ENCODE measurements around the gene FBXW7.
A peak's percentile ranks its signal among the peaks of the same experiment; 100 is the strongest.

FBXW7 gene

DNA sequence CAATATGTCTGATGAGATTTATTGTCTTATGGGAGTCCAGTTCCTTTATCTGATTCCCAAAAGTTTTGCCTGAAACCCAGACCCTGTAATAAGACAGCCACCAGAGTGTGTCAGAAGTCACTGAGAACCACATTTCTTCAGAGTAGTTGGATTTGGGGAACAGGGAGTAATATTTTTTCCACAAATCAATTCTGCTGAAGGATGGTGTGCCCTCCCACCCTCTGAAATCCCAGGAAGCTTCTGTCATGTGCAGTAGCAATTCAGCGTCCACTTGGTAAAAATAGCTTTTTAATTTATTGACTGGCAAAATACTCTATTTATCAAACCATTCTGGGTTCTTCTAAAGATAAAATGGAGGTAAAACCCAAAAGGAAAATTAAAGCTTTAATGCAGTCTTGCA is 229.4 kb downstream of the FBXW7 start:
- FAIRE-seq (no peak), DNase-seq (ENCODE audit: insufficient read length, low spot score) (no peak)
- TF ChIP-seq SPI1 (IDR thresholded peaks at IDR 0.05; ENCODE audit: low read depth, low read length), result no peak
- TF ChIP-seq POU2F2 (IDR thresholded peaks at IDR 0.05; ENCODE audit: low read depth, low read length), result no peak
- TF ChIP-seq POLR2A (IDR thresholded peaks at IDR 0.05; ENCODE audit: low read depth, low read length), result no peak
- TF ChIP-seq PAX5 (IDR thresholded peaks at IDR 0.05; ENCODE audit: insufficient read depth, low read length, severe bottlenecking), result no peak
- no peak for TF ChIP-seq POLR2AphosphoS5 (IDR thresholded peaks at IDR 0.05; ENCODE audit: low read depth, low read length)
- no peak for TF ChIP-seq TAF1 (IDR thresholded peaks at IDR 0.05; ENCODE audit: low read depth, low read length)

DNA sequence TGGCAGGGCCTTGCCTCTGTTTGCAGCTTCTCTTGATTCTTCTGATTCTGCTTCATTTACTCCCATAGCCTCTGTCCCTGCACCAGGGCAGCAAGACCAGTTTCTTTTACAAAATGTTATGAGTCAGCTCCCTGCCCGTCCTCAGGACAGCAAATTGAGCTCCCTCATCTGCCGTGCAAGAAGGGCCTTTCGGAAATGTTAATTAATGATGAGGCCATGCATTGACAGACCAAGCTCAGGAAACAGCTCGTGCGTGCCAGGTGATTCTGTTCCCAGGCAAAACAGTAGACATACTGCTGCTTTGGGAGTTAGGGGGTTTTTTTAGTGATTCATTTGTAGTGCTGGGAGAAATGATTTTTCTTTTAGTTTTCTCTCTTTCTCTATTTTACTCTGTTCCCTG is 231.7 kb downstream of the FBXW7 start:
- DNase-seq (ENCODE audit: insufficient read length, low spot score), result no peak
- TF ChIP-seq POLR2AphosphoS5 (IDR thresholded peaks at IDR 0.05; ENCODE audit: low read depth, low read length) (no peak), POLR2A (IDR thresholded peaks at IDR 0.05; ENCODE audit: low read depth, low read length) (no peak), POU2F2 (IDR thresholded peaks at IDR 0.05; ENCODE audit: low read depth, low read length) (no peak), PAX5 (IDR thresholded peaks at IDR 0.05; ENCODE audit: insufficient read depth, low read length, severe bottlenecking) (no peak), SPI1 (IDR thresholded peaks at IDR 0.05; ENCODE audit: low read depth, low read length) (no peak), TAF1 (IDR thresholded peaks at IDR 0.05; ENCODE audit: low read depth, low read length) (no peak)
- no peak for FAIRE-seq

DNA sequence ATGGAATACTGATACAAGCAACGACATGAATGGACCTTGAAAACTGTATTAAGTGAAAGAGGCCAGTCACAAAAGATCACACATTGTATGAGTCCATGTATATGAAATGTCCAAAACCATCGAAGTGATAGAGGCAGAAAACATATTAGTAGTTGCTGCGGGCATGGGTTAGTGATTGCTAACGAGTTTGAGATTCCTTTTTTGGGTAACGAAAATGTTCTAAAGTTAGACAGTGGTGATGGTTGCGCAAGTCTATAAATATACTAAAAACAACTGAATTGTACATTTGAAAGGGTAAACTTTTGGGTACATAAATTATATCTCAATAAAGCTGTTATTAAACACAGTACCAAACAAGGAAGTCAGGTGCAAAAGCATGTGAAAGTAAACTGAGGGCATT is 234.5 kb downstream of the FBXW7 start:
- TF ChIP-seq POLR2A (IDR thresholded peaks at IDR 0.05; ENCODE audit: low read depth, low read length), result no peak
- no peak for TF ChIP-seq POLR2AphosphoS5 (IDR thresholded peaks at IDR 0.05; ENCODE audit: low read depth, low read length)
- no peak for TF ChIP-seq PAX5 (IDR thresholded peaks at IDR 0.05; ENCODE audit: insufficient read depth, low read length, severe bottlenecking)
- TF ChIP-seq POU2F2 (IDR thresholded peaks at IDR 0.05; ENCODE audit: low read depth, low read length), result no peak
- no peak for TF ChIP-seq SPI1 (IDR thresholded peaks at IDR 0.05; ENCODE audit: low read depth, low read length)
- no peak for TF ChIP-seq TAF1 (IDR thresholded peaks at IDR 0.05; ENCODE audit: low read depth, low read length)
- FAIRE-seq (peak; percentile 13), DNase-seq (ENCODE audit: insufficient read length, low spot score) (no peak)

DNA sequence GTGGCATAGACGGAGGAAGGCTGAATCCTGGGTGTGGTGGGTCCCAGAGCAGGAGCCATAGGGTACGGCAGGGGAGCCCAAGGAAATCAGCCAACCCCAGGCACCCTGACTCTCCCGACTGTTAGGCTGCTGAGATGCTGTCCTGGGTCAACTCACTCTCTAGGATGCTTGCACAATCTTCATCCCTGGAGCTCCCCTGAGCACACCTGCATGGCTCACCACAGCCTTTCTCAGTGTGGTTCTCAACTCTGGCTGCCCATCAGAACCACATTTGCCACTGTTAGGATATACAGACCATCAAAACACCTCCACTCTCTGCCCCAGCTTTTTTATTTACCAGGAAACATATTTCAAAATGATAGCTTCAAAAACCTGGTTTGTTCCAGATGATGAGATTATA is 236.3 kb downstream of the FBXW7 start:
- TF ChIP-seq PAX5 (IDR thresholded peaks at IDR 0.05; ENCODE audit: insufficient read depth, low read length, severe bottlenecking) (no peak), SPI1 (IDR thresholded peaks at IDR 0.05; ENCODE audit: low read depth, low read length) (no peak), TAF1 (IDR thresholded peaks at IDR 0.05; ENCODE audit: low read depth, low read length) (no peak), POU2F2 (IDR thresholded peaks at IDR 0.05; ENCODE audit: low read depth, low read length) (no peak), POLR2A (IDR thresholded peaks at IDR 0.05; ENCODE audit: low read depth, low read length) (no peak), POLR2AphosphoS5 (IDR thresholded peaks at IDR 0.05; ENCODE audit: low read depth, low read length) (no peak)
- no peak for FAIRE-seq
- DNase-seq (ENCODE audit: insufficient read length, low spot score), result no peak

DNA sequence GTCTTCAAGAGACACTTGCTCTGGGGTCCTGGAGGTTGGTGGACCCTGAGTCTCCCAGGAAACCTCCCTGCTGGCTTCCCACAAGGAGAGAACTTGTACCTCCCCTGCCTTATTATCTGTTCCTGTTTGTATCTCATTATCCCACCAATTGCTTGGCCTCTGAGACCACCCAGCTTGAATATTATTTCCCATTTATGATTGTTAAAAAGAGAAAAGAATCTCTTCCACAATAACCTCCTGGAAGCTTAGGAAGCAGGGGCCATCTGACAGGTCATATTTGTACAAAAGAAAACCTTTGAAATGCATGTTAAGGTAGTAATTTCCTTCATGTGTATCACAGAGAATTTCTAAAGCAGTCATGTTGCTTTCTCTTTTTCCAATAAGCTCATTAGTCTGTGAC is 239.5 kb downstream of the FBXW7 start:
- DNase-seq (ENCODE audit: insufficient read length, low spot score) (no peak), FAIRE-seq (no peak)
- TF ChIP-seq POLR2AphosphoS5 (IDR thresholded peaks at IDR 0.05; ENCODE audit: low read depth, low read length) (no peak), POU2F2 (IDR thresholded peaks at IDR 0.05; ENCODE audit: low read depth, low read length) (no peak), SPI1 (IDR thresholded peaks at IDR 0.05; ENCODE audit: low read depth, low read length) (no peak), PAX5 (IDR thresholded peaks at IDR 0.05; ENCODE audit: insufficient read depth, low read length, severe bottlenecking) (no peak), TAF1 (IDR thresholded peaks at IDR 0.05; ENCODE audit: low read depth, low read length) (no peak), POLR2A (IDR thresholded peaks at IDR 0.05; ENCODE audit: low read depth, low read length) (no peak)

DNA sequence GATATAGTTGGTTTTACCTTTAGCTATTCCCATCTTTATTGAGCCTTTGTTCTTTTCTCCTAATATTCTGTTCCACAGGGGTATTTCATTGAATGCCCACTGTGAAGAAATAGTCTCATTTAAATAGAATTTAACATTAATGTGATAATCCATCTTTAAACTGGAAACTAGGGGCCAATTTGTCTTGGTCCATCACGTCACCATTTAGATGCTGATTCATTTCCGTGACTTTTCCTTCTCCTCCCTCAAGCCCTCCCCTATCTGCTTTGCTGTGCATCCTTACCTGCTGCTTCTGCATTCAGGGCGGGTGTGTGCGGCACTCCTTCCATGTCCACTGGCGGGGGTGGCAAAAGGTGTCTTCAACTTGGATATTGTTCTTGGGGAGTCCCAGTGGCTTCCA is 241.1 kb downstream of the FBXW7 start:
- DNase-seq (ENCODE audit: insufficient read length, low spot score), result no peak
- no peak for FAIRE-seq
- TF ChIP-seq POLR2A (IDR thresholded peaks at IDR 0.05; ENCODE audit: low read depth, low read length) (no peak), POLR2AphosphoS5 (IDR thresholded peaks at IDR 0.05; ENCODE audit: low read depth, low read length) (no peak), PAX5 (IDR thresholded peaks at IDR 0.05; ENCODE audit: insufficient read depth, low read length, severe bottlenecking) (no peak), SPI1 (IDR thresholded peaks at IDR 0.05; ENCODE audit: low read depth, low read length) (no peak), TAF1 (IDR thresholded peaks at IDR 0.05; ENCODE audit: low read depth, low read length) (no peak), POU2F2 (IDR thresholded peaks at IDR 0.05; ENCODE audit: low read depth, low read length) (no peak)

DNA sequence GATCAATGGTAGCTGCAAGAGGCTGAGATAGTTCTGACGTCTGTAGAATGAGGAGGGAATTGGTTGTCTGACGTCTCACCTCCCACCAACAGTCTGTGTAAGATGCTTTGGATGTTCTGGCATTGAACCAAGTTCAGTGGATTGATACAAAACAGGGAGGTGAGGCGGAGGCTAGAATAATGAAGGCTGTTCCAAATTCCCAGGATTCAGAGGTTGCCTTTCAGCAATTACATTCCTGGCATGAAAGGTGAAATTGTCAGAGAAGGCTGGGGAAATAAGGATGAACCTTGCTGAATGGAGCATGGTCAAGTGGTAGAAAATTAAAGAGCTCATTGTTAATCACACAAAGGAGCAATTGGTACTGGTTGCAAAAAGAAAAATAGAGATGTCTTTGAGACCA is 241.6 kb downstream of the FBXW7 start:
- DNase-seq (ENCODE audit: insufficient read length, low spot score) (no peak), FAIRE-seq (no peak)
- TF ChIP-seq POLR2AphosphoS5 (IDR thresholded peaks at IDR 0.05; ENCODE audit: low read depth, low read length) (no peak), PAX5 (IDR thresholded peaks at IDR 0.05; ENCODE audit: insufficient read depth, low read length, severe bottlenecking) (no peak)

DNA sequence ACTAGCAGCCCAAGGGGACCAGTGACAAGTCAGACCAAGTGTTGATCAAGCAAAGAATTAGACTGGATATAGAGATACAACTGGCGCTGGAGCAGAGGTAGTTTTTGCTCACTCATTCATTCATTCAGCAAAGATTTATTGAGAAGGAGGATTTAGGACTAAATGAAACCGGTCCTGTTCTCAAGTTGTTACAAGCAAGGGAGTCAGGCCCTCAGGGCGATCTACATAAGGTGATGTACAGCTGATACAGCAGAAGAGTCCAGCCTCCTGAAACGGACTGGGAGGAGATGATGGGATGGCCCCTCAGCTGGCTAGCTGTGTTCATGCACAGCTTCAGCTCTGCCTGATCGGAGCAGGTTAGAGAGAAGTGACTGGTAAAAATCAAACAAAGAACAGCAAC is 242.4 kb downstream of the FBXW7 start:
- no peak for TF ChIP-seq POLR2AphosphoS5 (IDR thresholded peaks at IDR 0.05; ENCODE audit: low read depth, low read length)
- TF ChIP-seq POLR2A (IDR thresholded peaks at IDR 0.05; ENCODE audit: low read depth, low read length), result no peak
- TF ChIP-seq PAX5 (IDR thresholded peaks at IDR 0.05; ENCODE audit: insufficient read depth, low read length, severe bottlenecking), result no peak
- no peak for TF ChIP-seq TAF1 (IDR thresholded peaks at IDR 0.05; ENCODE audit: low read depth, low read length)
- TF ChIP-seq POU2F2 (IDR thresholded peaks at IDR 0.05; ENCODE audit: low read depth, low read length), result no peak
- no peak for TF ChIP-seq SPI1 (IDR thresholded peaks at IDR 0.05; ENCODE audit: low read depth, low read length)
- FAIRE-seq (no peak), DNase-seq (ENCODE audit: insufficient read length, low spot score) (no peak)

DNA sequence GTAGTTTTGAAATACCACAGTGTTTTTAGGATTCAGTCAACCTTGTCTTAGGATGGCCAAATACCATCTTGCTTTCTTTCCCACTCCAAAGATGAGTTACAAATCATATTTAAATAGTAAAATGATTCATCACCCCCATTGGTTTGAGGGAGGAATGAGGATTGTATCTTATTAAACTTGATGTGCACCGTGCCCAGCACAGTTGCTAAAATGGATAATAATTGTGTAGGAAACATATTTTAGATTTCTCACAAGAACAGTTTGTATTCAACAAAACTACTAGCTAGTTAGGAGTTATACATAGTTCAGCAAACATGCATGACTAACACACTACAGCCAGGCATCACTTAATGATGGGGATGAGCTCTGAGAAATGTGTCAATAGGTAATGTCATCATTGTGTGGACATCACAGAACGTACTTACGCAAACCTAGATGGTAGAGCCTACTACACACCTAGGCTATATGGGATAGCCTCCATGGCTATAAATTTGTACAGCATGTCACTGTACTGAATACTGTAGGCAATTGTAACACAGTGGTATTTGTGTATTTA is 245.4 kb downstream of the FBXW7 start:
- TF ChIP-seq POLR2A (IDR thresholded peaks at IDR 0.05; ENCODE audit: low read depth, low read length), result no peak
- TF ChIP-seq POLR2AphosphoS5 (IDR thresholded peaks at IDR 0.05; ENCODE audit: low read depth, low read length), result no peak
- no peak for TF ChIP-seq TAF1 (IDR thresholded peaks at IDR 0.05; ENCODE audit: low read depth, low read length)
- TF ChIP-seq SPI1 (IDR thresholded peaks at IDR 0.05; ENCODE audit: low read depth, low read length), result no peak
- TF ChIP-seq PAX5 (IDR thresholded peaks at IDR 0.05; ENCODE audit: insufficient read depth, low read length, severe bottlenecking), result no peak
- TF ChIP-seq POU2F2 (IDR thresholded peaks at IDR 0.05; ENCODE audit: low read depth, low read length), result no peak
- no peak for DNase-seq (ENCODE audit: insufficient read length, low spot score)
- no peak for FAIRE-seq

DNA sequence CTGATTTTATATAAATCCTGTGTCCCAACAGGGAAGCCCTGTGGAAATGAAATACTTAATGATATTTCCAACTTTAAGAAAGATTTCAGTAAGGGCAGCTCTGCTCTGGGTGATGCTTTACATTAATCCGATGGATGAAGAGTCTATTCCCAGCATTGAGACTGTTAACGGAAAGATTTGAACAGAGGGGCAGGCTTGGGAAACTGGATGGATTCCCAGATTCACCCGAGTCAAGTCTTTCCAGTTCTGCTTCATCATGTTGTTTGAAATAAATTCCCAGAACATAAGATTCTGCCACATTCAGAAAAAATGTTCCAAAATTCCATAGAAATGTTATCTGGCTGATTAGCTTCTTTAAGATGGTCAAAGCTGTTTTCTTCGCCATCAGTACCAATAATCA is 246.0 kb downstream of the FBXW7 start:
- no peak for DNase-seq (ENCODE audit: insufficient read length, low spot score)
- TF ChIP-seq POLR2AphosphoS5 (IDR thresholded peaks at IDR 0.05; ENCODE audit: low read depth, low read length) (no peak), POU2F2 (IDR thresholded peaks at IDR 0.05; ENCODE audit: low read depth, low read length) (no peak), POLR2A (IDR thresholded peaks at IDR 0.05; ENCODE audit: low read depth, low read length) (no peak), TAF1 (IDR thresholded peaks at IDR 0.05; ENCODE audit: low read depth, low read length) (no peak), PAX5 (IDR thresholded peaks at IDR 0.05; ENCODE audit: insufficient read depth, low read length, severe bottlenecking) (no peak), SPI1 (IDR thresholded peaks at IDR 0.05; ENCODE audit: low read depth, low read length) (no peak)
- no peak for FAIRE-seq

All from GM12891 (cell line).